OCI-LY7 (cell line): Measurements from ENCODE around the gene METTL24. TPM values are rescaled to one million over a fixed set of nuclear protein-coding genes. Genes with fewer than 3 reads are reported as not detected.

ENCODE experiments used
- BruUV-seq: library from RNA; stranded (reverse); fragments of 400-500 nt; replicated peaks from 2 replicates; lab custom pipeline; 2021; lab: Mats Ljungman, UMichigan
- CTCF ChIA-PET: fragments of 300-600 bp; sonication (Branson Sonifier 250); formaldehyde crosslinking; loops from one replicate; lab custom pipeline; 2022; ENCODE audit warnings: antibody characterized with exemption; ENCODE audit not compliant: unreplicated experiment; lab: Charles Lee
- POLR2A ChIA-PET: fragments of 300-600 bp; sonication (Branson Sonifier 250); formaldehyde crosslinking; loops from one replicate; lab custom pipeline; 2022; ENCODE audit warnings: antibody characterized with exemption; lab: Charles Lee
- DNase-seq: peaks from one replicate; pipeline ENCODE4 v3.0.0-alpha.2; 2015; ENCODE audit warnings: low spot score
- H2AFZ ChIP-seq: fragments of 200-600 bp; sonication (generic), shearing (Covaris generic); 2 replicates; pipeline ENCODE4 v1.6.1; 2014; ENCODE audit warnings: mild to moderate bottlenecking, antibody characterized with exemption, low read length, moderate library complexity
- H3K27ac ChIP-seq: fragments of 200-600 bp; sonication (generic); 2 replicates; pipeline ENCODE4 v1.5.1; 2014; ENCODE audit warnings: mixed run types, low read depth, mild to moderate bottlenecking, moderate library complexity, low read length, inconsistent platforms; ENCODE audit not compliant: poor library complexity, severe bottlenecking
- H3K36me3 ChIP-seq: fragments of 200-600 bp; sonication (generic); 2 replicates; pipeline ENCODE4 v1.6.1; 2014; ENCODE audit warnings: mild to moderate bottlenecking, antibody characterized with exemption, low read length, moderate library complexity, mixed read lengths; ENCODE audit not compliant: insufficient read depth
- H3K4me1 ChIP-seq: fragments of 200-600 bp; sonication (generic); 2 replicates; pipeline ENCODE4 v1.5.1; 2014; ENCODE audit warnings: mild to moderate bottlenecking, low read length; ENCODE audit not compliant: insufficient read depth, poor library complexity, severe bottlenecking
- H3K4me2 ChIP-seq: fragments of 200-600 bp; sonication (generic); 2 replicates; pipeline ENCODE4 v1.6.1; 2014; ENCODE audit warnings: mild to moderate bottlenecking, low read length
- H3K4me3 ChIP-seq: fragments of 200-600 bp; sonication (generic); 2 replicates; pipeline ENCODE4 v1.5.1; 2014; ENCODE audit warnings: mild to moderate bottlenecking, low read depth, low read length; ENCODE audit not compliant: poor library complexity, severe bottlenecking
- H3K79me2 ChIP-seq: fragments of 200-600 bp; sonication (generic); 2 replicates; pipeline ENCODE4 v1.6.1; 2016; ENCODE audit warnings: low read depth, mild to moderate bottlenecking, low read length, moderate library complexity, mixed read lengths; ENCODE audit not compliant: insufficient read depth
- H3K9me2 ChIP-seq: fragments of 200-600 bp; sonication (generic); 2 replicates; pipeline ENCODE4 v1.6.1; 2016; ENCODE audit warnings: mild to moderate bottlenecking, low read length, mixed read lengths; ENCODE audit not compliant: insufficient read depth
- H3K9me3 ChIP-seq: fragments of 200-600 bp; sonication (generic); 2 replicates; pipeline ENCODE4 v1.6.1; 2014; ENCODE audit warnings: mild to moderate bottlenecking, mixed run types, low read length, mixed read lengths
- H4K20me1 ChIP-seq: fragments of 200-600 bp; sonication (generic); 2 replicates; pipeline ENCODE4 v1.6.1; 2014; ENCODE audit warnings: mild to moderate bottlenecking, antibody characterized with exemption, low read length, moderate library complexity, mixed read lengths; ENCODE audit not compliant: insufficient read depth
- EZH2phosphoT487 ChIP-seq: fragments of 200-600 bp; sonication (generic); IDR thresholded peaks from 2 replicates; pipeline ENCODE4 v1.6.1; 2018; ENCODE audit warnings: low read depth, borderline replicate concordance, mild to moderate bottlenecking, mixed run types, antibody characterized with exemption, low read length, moderate library complexity, mixed read lengths
- intact Hi-C: fragments of 100-400 bp; cut with micrococcal nuclease; formaldehyde crosslinking; loops from one replicate; pipeline ENCODE4 v1.10.0; 2022; ENCODE audit not compliant: unreplicated experiment
- total RNA-seq, 2 experiments: library from RNA; depleted of rRNA in 1 of 2; stranded (reverse); fragments of >200 nt in 1 of 2; shearing (Covaris generic) in 1 of 2; gene quantifications; 2 replicates each; pipeline ENCODE4 v1.2.3, GENCODE V29; 2014 to 2022
- TF ChIP-seq, protein P1 (sequence below): fragments of 200-600 bp; sonication (generic); conservative IDR thresholded peaks from 2 replicates; pipeline ENCODE4 v1.5.1; 2014; ENCODE audit warnings: mild to moderate bottlenecking, antibody characterized with exemption, low read length, moderate library complexity, mixed read lengths

The METTL24 gene
- total RNA-seq, 2 experiments from 2014 or later: not detected

DNA sequence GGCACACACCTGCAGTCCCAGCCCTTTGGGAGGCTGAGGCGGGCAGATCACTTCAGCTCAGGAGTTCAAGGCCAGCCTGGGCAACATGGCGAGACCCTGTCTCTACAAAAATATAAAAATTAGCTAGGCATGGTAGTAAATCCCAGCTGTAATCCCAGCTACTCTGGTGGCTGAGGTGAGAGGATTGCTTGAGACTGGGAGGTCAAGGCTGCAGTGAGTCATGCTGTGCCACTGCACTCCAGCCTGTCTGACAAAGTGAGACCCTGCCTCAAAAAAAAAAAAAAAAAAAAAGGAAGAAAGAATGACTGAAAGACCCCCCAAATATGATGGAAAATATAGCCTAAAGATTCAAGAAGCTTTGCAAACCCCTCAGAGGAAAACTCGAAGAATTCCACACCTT, 26.8 kb downstream of the METTL24 start:
- H3K9me3 ChIP-seq: no peaks in the 10 kb centered on the region
- no peaks in the 10 kb centered on the region for H3K4me1 ChIP-seq
- H2AFZ ChIP-seq: no peak overlapping the region
- no peak overlapping the region for H3K4me3 ChIP-seq
- no peaks in the 10 kb centered on the region for H3K79me2 ChIP-seq
- no peak overlapping the region for H3K27ac ChIP-seq
- intact Hi-C loops: no loop called here
- no peak for DNase-seq
- no peaks in the 10 kb centered on the region for H3K36me3 ChIP-seq
- ChIA-PET CTCF (no interaction called here), POLR2A (interaction anchor here (0.6 to 0.7 kb wide), 4 partner anchors 58 to 1428 kb away, joined by 4 to 9 read pairs (median 4); no protein-coding TSS in a partner anchor)
- TF ChIP-seq, protein P1, sequence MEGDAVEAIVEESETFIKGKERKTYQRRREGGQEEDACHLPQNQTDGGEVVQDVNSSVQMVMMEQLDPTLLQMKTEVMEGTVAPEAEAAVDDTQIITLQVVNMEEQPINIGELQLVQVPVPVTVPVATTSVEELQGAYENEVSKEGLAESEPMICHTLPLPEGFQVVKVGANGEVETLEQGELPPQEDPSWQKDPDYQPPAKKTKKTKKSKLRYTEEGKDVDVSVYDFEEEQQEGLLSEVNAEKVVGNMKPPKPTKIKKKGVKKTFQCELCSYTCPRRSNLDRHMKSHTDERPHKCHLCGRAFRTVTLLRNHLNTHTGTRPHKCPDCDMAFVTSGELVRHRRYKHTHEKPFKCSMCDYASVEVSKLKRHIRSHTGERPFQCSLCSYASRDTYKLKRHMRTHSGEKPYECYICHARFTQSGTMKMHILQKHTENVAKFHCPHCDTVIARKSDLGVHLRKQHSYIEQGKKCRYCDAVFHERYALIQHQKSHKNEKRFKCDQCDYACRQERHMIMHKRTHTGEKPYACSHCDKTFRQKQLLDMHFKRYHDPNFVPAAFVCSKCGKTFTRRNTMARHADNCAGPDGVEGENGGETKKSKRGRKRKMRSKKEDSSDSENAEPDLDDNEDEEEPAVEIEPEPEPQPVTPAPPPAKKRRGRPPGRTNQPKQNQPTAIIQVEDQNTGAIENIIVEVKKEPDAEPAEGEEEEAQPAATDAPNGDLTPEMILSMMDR: no peak
- TF ChIP-seq EZH2phosphoT487: no peak
- no peaks in the 10 kb centered on the region for H3K9me2 ChIP-seq
- BruUV-seq: no TSS peak
- H3K4me2 ChIP-seq: no peak overlapping the region
- H4K20me1 ChIP-seq: no peaks in the 10 kb centered on the region

DNA sequence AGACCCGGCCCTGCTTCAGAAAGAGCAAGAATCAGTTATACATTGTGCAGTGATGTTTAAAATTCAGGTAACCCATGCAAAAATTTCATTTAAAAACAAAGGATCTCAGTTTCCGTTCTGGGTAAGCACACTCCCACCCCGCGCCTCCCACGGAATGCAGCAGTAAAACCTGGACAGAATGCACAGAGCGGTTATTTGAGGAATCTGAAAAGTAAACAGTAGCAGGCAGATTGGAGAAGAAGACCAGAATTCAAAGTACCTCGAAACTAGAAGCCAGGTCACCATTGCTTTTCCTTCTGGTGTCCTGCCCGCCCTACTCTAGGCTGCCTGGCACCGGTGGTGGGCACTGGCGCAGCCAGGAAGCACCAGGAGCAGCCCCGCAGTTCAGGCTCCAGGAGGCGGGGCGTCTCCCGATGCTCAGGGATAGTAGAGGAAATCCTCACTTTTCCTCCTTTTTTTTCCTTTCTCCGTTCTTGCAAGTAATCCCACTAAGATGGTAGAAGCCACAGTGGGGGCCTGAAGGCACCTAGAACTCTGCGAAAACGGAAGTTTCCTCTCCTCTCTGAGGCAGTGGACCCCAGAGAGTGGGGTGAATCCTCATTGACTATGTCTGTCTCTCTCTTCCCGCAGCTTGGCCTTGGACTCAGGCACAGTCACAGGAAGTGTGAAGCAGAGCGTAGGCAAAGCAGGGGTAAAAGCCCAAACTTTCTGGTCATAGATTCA, 28.3 kb downstream of the METTL24 start:
- no TSS peak for BruUV-seq
- no peaks in the 10 kb centered on the region for H3K79me2 ChIP-seq
- CTCF ChIA-PET: no interaction called here
- TF ChIP-seq, protein P1: no peak
- no peak for TF ChIP-seq EZH2phosphoT487
- intact Hi-C loops: no loop called here
- H3K4me1 ChIP-seq: no peaks in the 10 kb centered on the region
- no peak overlapping the region for H3K4me2 ChIP-seq
- H2AFZ ChIP-seq: no peak overlapping the region
- H3K9me2 ChIP-seq: no peaks in the 10 kb centered on the region
- H3K9me3 ChIP-seq: no peaks in the 10 kb centered on the region
- H3K4me3 ChIP-seq: no peak overlapping the region
- no peaks in the 10 kb centered on the region for H3K36me3 ChIP-seq
- H4K20me1 ChIP-seq: no peaks in the 10 kb centered on the region
- POLR2A ChIA-PET: interaction anchor here (0.6 kb wide), 1 partner anchor 8 kb away, joined by 3 read pairs; no protein-coding TSS in a partner anchor
- no peak overlapping the region for H3K27ac ChIP-seq
- DNase-seq: no peak

DNA sequence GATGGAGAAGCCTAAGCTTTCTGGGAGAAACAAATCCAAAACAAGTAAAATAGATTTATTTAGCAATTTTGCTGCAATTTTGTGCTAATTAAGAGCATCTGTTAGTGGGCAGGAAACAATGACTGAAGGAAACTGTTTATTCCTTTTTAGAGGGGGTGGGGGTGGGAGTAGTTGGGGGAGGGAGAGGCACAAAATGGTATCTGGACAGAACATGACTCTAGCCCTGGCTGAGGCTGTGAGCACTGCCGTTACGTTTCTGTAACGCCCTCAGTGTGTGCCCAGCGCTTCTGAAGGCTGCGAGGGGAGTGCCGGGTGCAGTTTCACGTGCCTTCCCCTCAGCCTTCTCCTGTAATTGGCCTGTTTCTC, 28.8 kb downstream of the METTL24 start:
- no peak overlapping the region for H2AFZ ChIP-seq
- intact Hi-C loops: no loop called here
- H3K4me1 ChIP-seq: no peaks in the 10 kb centered on the region
- H3K27ac ChIP-seq: no peak overlapping the region
- H3K9me3 ChIP-seq: no peaks in the 10 kb centered on the region
- no peaks in the 10 kb centered on the region for H3K79me2 ChIP-seq
- no peak for DNase-seq
- H3K36me3 ChIP-seq: no peaks in the 10 kb centered on the region
- H4K20me1 ChIP-seq: no peaks in the 10 kb centered on the region
- no peak overlapping the region for H3K4me3 ChIP-seq
- H3K4me2 ChIP-seq: no peak overlapping the region
- no peaks in the 10 kb centered on the region for H3K9me2 ChIP-seq
- POLR2A ChIA-PET: interaction anchor here (1.3 kb wide), 1 partner anchor 9 kb away, joined by 4 read pairs; no protein-coding TSS in a partner anchor
- CTCF ChIA-PET: no interaction called here
- TF ChIP-seq, protein P1: no peak
- no peak for TF ChIP-seq EZH2phosphoT487
- no TSS peak for BruUV-seq
